K562 (cell line): ENCODE data around the gene CASKIN1. TPM values are rescaled to one million over a fixed set of nuclear protein-coding genes. Genes with fewer than 3 reads are reported as not detected.

Experiments used
- CBFA2T2 ChIP-seq: fragments of 450-650 bp; conservative IDR thresholded peaks from 2 replicates; pipeline ENCODE4 v1.6.1; 2017; ENCODE audit warnings: mild to moderate bottlenecking
- NCOA1 ChIP-seq: fragments of 450-650 bp; IDR thresholded peaks from 2 replicates; pipeline ENCODE4 v1.6.1; 2016; ENCODE audit warnings: low read depth
- NRF1 ChIP-seq, 2 experiments: fragments of 450-650 bp; IDR thresholded peaks in 1 of 2; conservative IDR thresholded peaks in 1 of 2; 2 replicates each; pipeline ENCODE4 v1.6.1; 2014; ENCODE audit warnings: mild to moderate bottlenecking in 2 of 2
- PHF21A ChIP-seq: fragments of 450-650 bp; IDR thresholded peaks from 2 replicates; pipeline ENCODE4 v1.6.1; 2017; ENCODE audit warnings: low read depth, borderline replicate concordance
- PHTF2 ChIP-seq: fragments of 250-450 bp; sonication (Bioruptor Pico); IDR thresholded peaks from 2 replicates; pipeline ENCODE4 v1.5.0; 2021; ENCODE audit warnings: mild to moderate bottlenecking
- PKNOX1 ChIP-seq: fragments of 450-650 bp; IDR thresholded peaks from 2 replicates; pipeline ENCODE4 v1.6.1; 2016
- POLR2A ChIP-seq: fragments of 450-650 bp; conservative IDR thresholded peaks from 2 replicates; pipeline ENCODE4 v1.6.1; 2016
- POLR2AphosphoS2 ChIP-seq: IDR thresholded peaks from 2 replicates; pipeline ENCODE4 v1.6.1; 2012; ENCODE audit warnings: low read length, improper control_type of control experiment
- POLR2B ChIP-seq: fragments of 450-650 bp; IDR thresholded peaks from 2 replicates; pipeline ENCODE4 v1.6.1; 2018; ENCODE audit warnings: low read depth; ENCODE audit not compliant: partially characterized antibody
- POLR2G ChIP-seq: fragments of 200-400 bp; formaldehyde crosslinking; IDR thresholded peaks from 2 replicates; pipeline ENCODE4 v1.6.1; 2017; ENCODE audit warnings: low read depth, mild to moderate bottlenecking, antibody characterized with exemption, low read length, moderate library complexity
- RAD51 ChIP-seq: fragments of 450-650 bp; IDR thresholded peaks from 2 replicates; pipeline ENCODE4 v1.7.1; 2016; ENCODE audit warnings: low read depth, mild to moderate bottlenecking, borderline replicate concordance
- RBFOX2 ChIP-seq: fragments of 200-400 bp; formaldehyde crosslinking; IDR thresholded peaks from 2 replicates; pipeline ENCODE4 v1.6.1; 2017; ENCODE audit warnings: low read depth, mild to moderate bottlenecking, low read length, moderate library complexity
- RCOR1 ChIP-seq, 2 experiments: IDR thresholded peaks; 2 replicates each; pipeline ENCODE4 v1.6.1; 2012; ENCODE audit warnings: low read depth in 2 of 2, low read length in 2 of 2, borderline replicate concordance in 1 of 2, improper control_type of control experiment in 1 of 2
- SMARCC2 ChIP-seq: fragments of 450-650 bp; IDR thresholded peaks from 2 replicates; pipeline ENCODE4 v1.6.1; 2017; ENCODE audit warnings: antibody characterized with exemption, moderate library complexity, mild to moderate bottlenecking, low read depth
- ZNF445 ChIP-seq: fragments of 250-450 bp; sonication (Bioruptor Pico); IDR thresholded peaks from 2 replicates; pipeline ENCODE4 v1.4.0; 2020; ENCODE audit warnings: low read depth, mild to moderate bottlenecking, moderate library complexity
- ZNF449 ChIP-seq: fragments of 250-450 bp; sonication (Bioruptor Pico); IDR thresholded peaks from 2 replicates; pipeline ENCODE4 v1.8.0; 2022; ENCODE audit warnings: moderate library complexity, mild to moderate bottlenecking, inconsistent platforms
- polyA plus RNA-seq, 8 experiments: library from polyadenylated mRNA; depleted of rRNA in 4 of 8; stranded (reverse) in 5 of 8; unstranded in 3 of 8; fragments of >200 nt; fragmentation: Nextera tagmentation in 2 of 8; fragmentation: Illumina TruSeq in 1 of 8; extraction: Ambion mirVana in 2 of 8; extraction: Trizol in 1 of 8; gene quantifications; 2 replicates each; pipeline versions ENCODE4 v1.2.1 to v1.2.3, GENCODE V29; 2011 to 2014; ENCODE audit warnings: inconsistent platforms in 1 of 8, missing spikeins in 1 of 8
- total RNA-seq, 7 experiments: library from RNA; depleted of rRNA in 6 of 7; stranded (reverse); fragments of >200 nt in 6 of 7; fragmentation: Illumina TruSeq in 2 of 7; extraction: Trizol in 2 of 7; gene quantifications; 2 replicates each; pipeline versions ENCODE4 v1.2.1 to v1.2.3, GENCODE V29; 2011 to 2021; ENCODE audit warnings: low replicate concordance in 1 of 7
- TF ChIP-seq, protein P1 (sequence below), 2 experiments: IDR thresholded peaks; 2 replicates each; pipeline ENCODE4 v1.6.1; 2012; ENCODE audit warnings: improper control_type of control experiment in 2 of 2, low read depth in 2 of 2, low read length in 2 of 2, borderline replicate concordance in 1 of 2
- TF ChIP-seq, protein P2 (sequence below): fragments of 200-800 bp; sonication (Bioruptor generic); IDR thresholded peaks from 2 replicates; pipeline ENCODE4 v1.6.1; 2017; ENCODE audit warnings: missing genetic modification characterization, missing compliant biosample characterization

Gene CASKIN1
- total and polyA plus RNA-seq, 9 of the 15 experiments (the other 6 are each of a cell fraction or from before 2014, with no cell fraction given) = 0.15 to 4.5 (median 1.5) TPM; not detected in 2

DNA sequence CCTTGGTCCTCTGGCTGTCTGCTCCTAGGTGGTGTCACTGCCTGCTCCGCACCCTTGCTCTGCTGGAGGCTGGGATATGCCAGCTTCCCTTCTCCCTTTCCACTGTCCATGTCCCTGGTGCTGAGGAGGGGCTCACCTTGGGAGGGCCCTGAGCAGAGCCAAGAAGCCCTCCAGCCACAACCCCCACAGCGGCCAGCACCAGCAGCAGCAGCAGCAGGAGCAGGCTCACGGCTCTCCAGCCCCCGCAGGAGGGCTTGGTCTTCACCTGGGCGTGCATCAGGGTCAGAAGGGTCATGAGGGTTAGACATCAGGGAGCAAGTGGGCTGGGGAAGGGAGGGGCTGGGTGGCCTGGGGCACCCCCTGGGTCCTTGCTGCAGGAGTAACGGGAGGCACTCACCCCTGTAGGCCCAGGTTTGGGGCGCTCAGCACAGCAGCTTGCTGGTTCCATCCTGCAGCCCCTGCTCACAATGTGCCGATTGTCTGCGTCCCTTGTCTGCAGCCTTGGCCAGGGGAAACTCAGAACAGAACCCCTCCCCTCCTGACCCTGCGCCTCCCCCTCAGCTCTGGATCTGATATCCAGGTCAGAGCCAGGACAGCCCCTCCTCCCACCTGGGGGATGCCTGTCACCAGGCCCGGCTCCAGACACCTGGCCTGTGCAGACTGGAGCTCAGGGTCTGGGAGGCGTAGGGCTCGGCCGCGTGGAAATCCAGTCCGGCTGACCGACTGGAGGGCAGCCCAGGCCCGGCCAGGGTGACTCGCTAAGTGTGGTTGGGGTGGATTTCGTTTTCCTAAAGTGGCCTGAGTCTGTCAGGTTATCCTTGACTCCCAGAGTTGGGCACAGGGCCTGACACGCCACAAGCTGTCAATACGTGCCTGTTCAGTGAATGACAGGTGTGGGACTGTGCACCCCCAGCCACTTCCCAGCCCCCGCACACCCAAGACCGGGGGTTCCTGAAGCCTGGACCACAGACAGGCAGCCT is 14.3 kb upstream of the CASKIN1 start, which contains the start of gene BRICD5 (continued):
- TF ChIP-seq PHF21A (0 out of 2 replicates have a peak, but pooled peaks have one; percentile 48), CBFA2T2 (peak; percentile 35; the same call in 1 of the 2 replicates), RBFOX2 (peak; percentile 55), ZNF449 (no peak), POLR2A (peak; percentile 69), POLR2B (peak; percentile 57), RAD51 (no peak), ZNF445 (CRISPR knock-in tag) (no peak), RCOR1 (IDR thresholded peaks at IDR 0.05; ENCODE audit: borderline replicate concordance in 1 of 2, low read depth in 2 of 2, low read length in 2 of 2) (0 out of 4 replicates have a peak, but pooled peaks of 1 of the 2 experiments have one; percentile 38), POLR2AphosphoS2 (peak; percentile 96), SMARCC2 (no peak), POLR2G (peak; percentile 73), PKNOX1 (peak; percentile 57), NRF1 (conservative IDR thresholded peaks at IDR 0.05 in 1 of 2, IDR thresholded peaks at IDR 0.05 in 1 of 2) (peak; percentile 23 to 35; a peak in 1 of 4 replicates), NCOA1 (no peak), PHTF2 (CRISPR knock-in tag) (no peak)
- TF ChIP-seq, protein P1, sequence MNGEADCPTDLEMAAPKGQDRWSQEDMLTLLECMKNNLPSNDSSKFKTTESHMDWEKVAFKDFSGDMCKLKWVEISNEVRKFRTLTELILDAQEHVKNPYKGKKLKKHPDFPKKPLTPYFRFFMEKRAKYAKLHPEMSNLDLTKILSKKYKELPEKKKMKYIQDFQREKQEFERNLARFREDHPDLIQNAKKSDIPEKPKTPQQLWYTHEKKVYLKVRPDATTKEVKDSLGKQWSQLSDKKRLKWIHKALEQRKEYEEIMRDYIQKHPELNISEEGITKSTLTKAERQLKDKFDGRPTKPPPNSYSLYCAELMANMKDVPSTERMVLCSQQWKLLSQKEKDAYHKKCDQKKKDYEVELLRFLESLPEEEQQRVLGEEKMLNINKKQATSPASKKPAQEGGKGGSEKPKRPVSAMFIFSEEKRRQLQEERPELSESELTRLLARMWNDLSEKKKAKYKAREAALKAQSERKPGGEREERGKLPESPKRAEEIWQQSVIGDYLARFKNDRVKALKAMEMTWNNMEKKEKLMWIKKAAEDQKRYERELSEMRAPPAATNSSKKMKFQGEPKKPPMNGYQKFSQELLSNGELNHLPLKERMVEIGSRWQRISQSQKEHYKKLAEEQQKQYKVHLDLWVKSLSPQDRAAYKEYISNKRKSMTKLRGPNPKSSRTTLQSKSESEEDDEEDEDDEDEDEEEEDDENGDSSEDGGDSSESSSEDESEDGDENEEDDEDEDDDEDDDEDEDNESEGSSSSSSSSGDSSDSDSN (IDR thresholded peaks at IDR 0.05; ENCODE audit: borderline replicate concordance in 1 of 2, low read depth in 2 of 2, low read length in 2 of 2) = 0 out of 4 replicates have a peak, but pooled peaks of 1 of the 2 experiments have one; percentile 52
- TF ChIP-seq, protein P2, sequence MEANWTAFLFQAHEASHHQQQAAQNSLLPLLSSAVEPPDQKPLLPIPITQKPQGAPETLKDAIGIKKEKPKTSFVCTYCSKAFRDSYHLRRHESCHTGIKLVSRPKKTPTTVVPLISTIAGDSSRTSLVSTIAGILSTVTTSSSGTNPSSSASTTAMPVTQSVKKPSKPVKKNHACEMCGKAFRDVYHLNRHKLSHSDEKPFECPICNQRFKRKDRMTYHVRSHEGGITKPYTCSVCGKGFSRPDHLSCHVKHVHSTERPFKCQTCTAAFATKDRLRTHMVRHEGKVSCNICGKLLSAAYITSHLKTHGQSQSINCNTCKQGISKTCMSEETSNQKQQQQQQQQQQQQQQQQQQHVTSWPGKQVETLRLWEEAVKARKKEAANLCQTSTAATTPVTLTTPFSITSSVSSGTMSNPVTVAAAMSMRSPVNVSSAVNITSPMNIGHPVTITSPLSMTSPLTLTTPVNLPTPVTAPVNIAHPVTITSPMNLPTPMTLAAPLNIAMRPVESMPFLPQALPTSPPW = peak; percentile 49; the same call in 1 of the 2 replicates
